ENCODE measurements around the gene ABLIM3.

ABLIM3 gene

GRCh38 chr5:149212198-149212951 lies 71.1 kb downstream of the ABLIM3 start:
- Histone ChIP-seq H3K9me3 (ENCODE audit: control insufficient read depth in 1 of 2, low read length in 2 of 2) (no peaks in the 10 kb centered on the region), H3K27me3 (ENCODE audit: low read depth, low read length) (no peaks in the 10 kb centered on the region), H3K4me3 (ENCODE audit: low read depth in 1 of 2, low read length in 2 of 2) (no peak overlapping the region), H3K4me1 (ENCODE audit: control insufficient read depth in 1 of 2, insufficient read depth in 2 of 2, low read length in 2 of 2) (peaks cover 2 to 4% of the 10 kb centered on the region in 2 donors), H3K36me3 (ENCODE audit: control insufficient read depth in 1 of 2, insufficient read depth in 2 of 2, low read length in 2 of 2) (no peaks in the 10 kb centered on the region), H3K27ac (ENCODE audit: low read length) (peak overlapping the region; percentile 37)

DNA sequence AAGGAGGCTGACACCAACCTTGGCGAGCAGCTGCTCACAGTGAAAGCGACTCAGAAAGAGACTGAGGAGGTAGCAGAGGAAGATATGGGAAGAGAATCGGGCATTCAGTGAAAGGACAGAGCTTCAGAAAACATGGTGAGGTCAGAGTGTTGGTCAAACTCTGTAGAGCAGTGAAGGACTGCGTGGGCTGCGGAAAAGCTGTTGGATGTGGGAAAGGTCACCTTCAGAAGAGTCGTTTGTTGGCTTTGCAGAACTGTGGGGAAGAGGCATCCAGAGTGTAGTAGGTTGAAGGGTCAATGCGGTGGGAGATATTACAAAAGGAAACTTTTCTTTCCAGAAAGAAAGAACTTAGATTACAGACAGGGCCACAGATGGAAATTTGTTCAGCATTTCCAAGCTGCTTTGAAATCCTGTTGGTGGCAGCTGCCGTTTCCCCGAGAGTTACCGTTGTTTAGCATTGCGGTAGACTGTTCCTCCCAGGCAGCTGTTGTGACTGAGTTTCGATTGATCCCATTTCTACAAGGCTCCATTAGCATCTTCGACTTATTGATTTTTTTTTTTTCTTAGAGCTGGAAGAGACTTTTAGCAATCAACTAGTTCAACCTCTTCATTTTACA lies 72.1 kb downstream of the ABLIM3 start:
- no peaks in the 10 kb centered on the region for H3K27me3 ChIP-seq (ENCODE audit: low read depth, low read length)
- peaks cover 0 to 3% of the 10 kb centered on the region in 2 donors for H3K36me3 ChIP-seq (ENCODE audit: control insufficient read depth in 1 of 2, insufficient read depth in 2 of 2, low read length in 2 of 2)
- H3K4me1 ChIP-seq (ENCODE audit: control insufficient read depth in 1 of 2, insufficient read depth in 2 of 2, low read length in 2 of 2) = peaks cover 4 to 12% of the 10 kb centered on the region in 2 donors
- H3K27ac ChIP-seq (ENCODE audit: low read length) = no peak overlapping the region
- H3K4me3 ChIP-seq (ENCODE audit: low read depth in 1 of 2, low read length in 2 of 2) = no peak overlapping the region
- H3K9me3 ChIP-seq (ENCODE audit: control insufficient read depth in 1 of 2, low read length in 2 of 2) = no peaks in the 10 kb centered on the region

GRCh38 chr5:149215478-149216090 lies 74.3 kb downstream of the ABLIM3 start:
- H3K4me3 ChIP-seq (ENCODE audit: low read depth in 1 of 2, low read length in 2 of 2) = no peak overlapping the region
- no peak overlapping the region for H3K27ac ChIP-seq (ENCODE audit: low read length)
- peaks cover 4 to 14% of the 10 kb centered on the region in 2 donors for H3K4me1 ChIP-seq (ENCODE audit: control insufficient read depth in 1 of 2, insufficient read depth in 2 of 2, low read length in 2 of 2)
- H3K27me3 ChIP-seq (ENCODE audit: low read depth, low read length) = no peaks in the 10 kb centered on the region
- H3K36me3 ChIP-seq (ENCODE audit: control insufficient read depth in 1 of 2, insufficient read depth in 2 of 2, low read length in 2 of 2) = peaks cover 0 to 3% of the 10 kb centered on the region in 2 donors
- no peaks in the 10 kb centered on the region for H3K9me3 ChIP-seq (ENCODE audit: control insufficient read depth in 1 of 2, low read length in 2 of 2)

DNA sequence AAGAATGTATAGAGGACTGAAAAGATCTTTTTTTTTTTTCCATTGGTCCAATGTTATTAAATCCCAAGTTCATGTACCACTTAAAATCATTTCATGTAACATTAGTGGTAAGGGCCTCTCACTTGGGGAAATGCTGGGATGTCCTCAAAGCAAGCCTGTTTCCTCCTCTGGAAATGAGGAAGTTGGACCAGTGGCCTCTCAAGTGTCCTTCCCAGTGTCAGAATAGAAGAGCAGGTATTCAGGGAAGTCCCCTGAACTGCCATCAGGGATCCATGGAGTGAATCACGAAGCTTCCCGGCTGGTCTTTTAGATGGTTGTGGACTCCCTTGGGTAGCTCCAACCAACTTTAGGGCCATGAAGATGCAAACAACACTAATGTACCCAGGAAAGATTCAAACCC lies 75.2 kb downstream of the ABLIM3 start:
- peaks cover 4 to 23% of the 10 kb centered on the region in 2 donors for H3K4me1 ChIP-seq (ENCODE audit: control insufficient read depth in 1 of 2, insufficient read depth in 2 of 2, low read length in 2 of 2)
- H3K27me3 ChIP-seq (ENCODE audit: low read depth, low read length) = no peaks in the 10 kb centered on the region
- peak overlapping the region; percentile 4 for H3K27ac ChIP-seq (ENCODE audit: low read length)

DNA sequence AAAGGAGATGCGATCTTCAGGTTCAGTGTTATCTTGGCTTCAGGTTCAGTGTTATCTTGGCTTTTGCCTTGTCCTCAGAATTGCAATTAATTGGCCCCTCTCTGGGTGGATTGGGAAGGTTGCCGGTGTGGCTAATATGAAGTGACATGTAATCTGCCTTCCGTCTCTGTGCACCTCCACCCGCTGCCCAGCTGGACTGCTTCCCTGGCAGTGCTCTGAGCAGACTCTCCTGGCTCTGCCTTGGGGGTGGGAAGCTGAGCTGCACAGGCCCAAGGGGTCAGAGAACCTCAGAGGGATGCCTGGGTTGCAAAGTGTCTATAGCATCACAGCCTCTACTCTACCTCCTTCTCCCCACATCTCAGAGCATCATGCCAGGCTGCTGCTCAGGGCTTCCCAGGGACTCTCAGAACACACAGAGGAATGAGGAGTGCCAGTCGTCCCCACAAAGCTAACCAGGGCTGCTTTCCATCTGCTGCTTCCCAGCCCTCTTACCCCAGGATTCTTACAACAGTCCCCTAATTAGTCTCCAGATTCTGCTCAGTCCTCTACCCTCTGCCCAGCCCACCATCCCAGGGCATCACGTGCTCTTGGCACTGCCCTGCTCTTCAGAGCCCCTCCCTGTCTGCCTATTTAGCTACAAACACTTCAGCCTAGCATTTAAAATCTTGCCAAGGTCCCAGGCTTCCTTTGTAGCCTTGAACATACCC lies 76.0 kb downstream of the ABLIM3 start:
- H3K36me3 ChIP-seq (ENCODE audit: control insufficient read depth in 1 of 2, insufficient read depth in 2 of 2, low read length in 2 of 2) = peaks cover 0 to 3% of the 10 kb centered on the region in 2 donors
- peaks cover 0 to 26% of the 10 kb centered on the region in 2 donors for H3K4me1 ChIP-seq (ENCODE audit: control insufficient read depth in 1 of 2, insufficient read depth in 2 of 2, low read length in 2 of 2)
- H3K27me3 ChIP-seq (ENCODE audit: low read depth, low read length) = no peaks in the 10 kb centered on the region
- no peak overlapping the region for H3K4me3 ChIP-seq (ENCODE audit: low read depth in 1 of 2, low read length in 2 of 2)
- H3K9me3 ChIP-seq (ENCODE audit: control insufficient read depth in 1 of 2, low read length in 2 of 2) = no peaks in the 10 kb centered on the region
- H3K27ac ChIP-seq (ENCODE audit: low read length) = no peak overlapping the region

More for the DNA sequence above, 75.2 kb downstream of the ABLIM3 start:
- Histone ChIP-seq H3K36me3 (ENCODE audit: control insufficient read depth in 1 of 2, insufficient read depth in 2 of 2, low read length in 2 of 2) (peaks cover 0 to 3% of the 10 kb centered on the region in 2 donors), H3K4me3 (ENCODE audit: low read depth in 1 of 2, low read length in 2 of 2) (no peak overlapping the region), H3K9me3 (ENCODE audit: control insufficient read depth in 1 of 2, low read length in 2 of 2) (no peaks in the 10 kb centered on the region)

GRCh38 chr5:149217803-149218155 lies 76.5 kb downstream of the ABLIM3 start:
- Histone ChIP-seq H3K27ac (ENCODE audit: low read length) (no peak overlapping the region), H3K36me3 (ENCODE audit: control insufficient read depth in 1 of 2, insufficient read depth in 2 of 2, low read length in 2 of 2) (peaks cover 0 to 3% of the 10 kb centered on the region in 2 donors), H3K4me3 (ENCODE audit: low read depth in 1 of 2, low read length in 2 of 2) (no peak overlapping the region), H3K4me1 (ENCODE audit: control insufficient read depth in 1 of 2, insufficient read depth in 2 of 2, low read length in 2 of 2) (peaks cover 0 to 26% of the 10 kb centered on the region in 2 donors), H3K27me3 (ENCODE audit: low read depth, low read length) (no peaks in the 10 kb centered on the region), H3K9me3 (ENCODE audit: control insufficient read depth in 1 of 2, low read length in 2 of 2) (no peaks in the 10 kb centered on the region)

DNA sequence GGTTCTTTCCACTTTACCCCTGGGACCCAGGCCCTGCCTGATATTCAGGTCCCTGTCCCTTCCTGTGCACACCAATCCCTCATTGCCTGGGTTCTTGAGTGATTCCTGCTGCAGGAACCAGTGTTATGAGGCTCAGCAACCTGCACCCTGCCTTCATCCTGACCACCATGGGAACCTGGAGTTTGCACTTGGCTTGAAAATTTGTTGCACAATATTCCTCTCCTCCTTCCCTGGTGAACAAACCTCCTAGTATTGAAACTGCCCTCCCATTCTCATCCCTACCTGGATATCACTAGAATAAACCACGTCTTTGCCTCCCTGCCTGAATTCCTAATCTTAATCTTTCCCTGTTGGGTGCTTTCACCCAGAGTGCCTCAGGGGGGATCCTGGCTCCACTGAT lies 78.3 kb downstream of the ABLIM3 start:
- Histone ChIP-seq H3K27me3 (ENCODE audit: low read depth, low read length) (no peaks in the 10 kb centered on the region), H3K4me1 (ENCODE audit: control insufficient read depth in 1 of 2, insufficient read depth in 2 of 2, low read length in 2 of 2) (peaks cover 0 to 26% of the 10 kb centered on the region in 2 donors), H3K4me3 (ENCODE audit: low read depth in 1 of 2, low read length in 2 of 2) (no peak overlapping the region), H3K9me3 (ENCODE audit: control insufficient read depth in 1 of 2, low read length in 2 of 2) (no peaks in the 10 kb centered on the region), H3K36me3 (ENCODE audit: control insufficient read depth in 1 of 2, insufficient read depth in 2 of 2, low read length in 2 of 2) (peaks cover 0 to 3% of the 10 kb centered on the region in 2 donors), H3K27ac (ENCODE audit: low read length) (no peak overlapping the region)

DNA sequence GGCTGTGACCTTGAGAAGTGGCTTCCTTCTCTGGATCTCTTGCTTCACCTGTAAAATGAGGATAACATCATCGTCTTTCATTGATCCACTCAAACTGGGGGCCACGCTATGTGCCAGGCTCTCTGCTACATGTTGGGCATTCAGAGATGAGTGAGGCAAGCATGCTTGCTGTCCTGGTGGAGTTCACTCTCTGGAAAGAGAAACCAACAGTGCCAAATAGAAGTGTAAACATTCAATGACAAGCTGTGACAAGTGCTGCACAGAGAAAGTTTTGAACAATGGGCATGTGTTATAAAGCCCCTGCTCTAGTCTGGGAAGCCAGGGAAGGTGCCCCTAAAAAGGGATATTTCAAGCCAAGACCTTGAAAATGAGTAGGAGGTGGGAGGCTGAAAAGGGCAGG lies 79.5 kb downstream of the ABLIM3 start:
- Histone ChIP-seq H3K4me1 (ENCODE audit: control insufficient read depth in 1 of 2, insufficient read depth in 2 of 2, low read length in 2 of 2) (peaks cover 0 to 26% of the 10 kb centered on the region in 2 donors), H3K27ac (ENCODE audit: low read length) (no peak overlapping the region), H3K9me3 (ENCODE audit: control insufficient read depth in 1 of 2, low read length in 2 of 2) (no peaks in the 10 kb centered on the region), H3K36me3 (ENCODE audit: control insufficient read depth in 1 of 2, insufficient read depth in 2 of 2, low read length in 2 of 2) (peaks cover 0 to 3% of the 10 kb centered on the region in 2 donors), H3K4me3 (ENCODE audit: low read depth in 1 of 2, low read length in 2 of 2) (no peak overlapping the region), H3K27me3 (ENCODE audit: low read depth, low read length) (no peaks in the 10 kb centered on the region)

DNA sequence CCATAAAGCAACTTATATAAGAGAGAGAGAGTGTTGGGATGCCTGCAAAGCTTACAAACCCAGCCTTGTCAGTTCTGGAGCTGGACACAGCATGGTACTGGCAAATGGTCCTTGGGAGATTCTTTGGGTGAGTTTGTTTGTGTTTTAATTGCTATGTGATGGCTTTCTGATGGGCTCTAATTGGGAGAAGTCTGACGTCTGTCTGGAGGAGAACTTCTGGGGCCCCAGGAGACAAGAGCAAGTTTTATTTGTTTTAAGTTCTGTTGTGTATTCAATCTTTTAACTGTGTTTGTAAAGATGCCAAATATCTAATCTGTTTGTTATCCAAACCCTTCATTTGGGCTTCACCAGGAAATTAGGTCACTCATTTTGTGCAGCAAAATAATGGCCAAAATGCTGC lies 80.0 kb downstream of the ABLIM3 start:
- peaks cover 0 to 26% of the 10 kb centered on the region in 2 donors for H3K4me1 ChIP-seq (ENCODE audit: control insufficient read depth in 1 of 2, insufficient read depth in 2 of 2, low read length in 2 of 2)
- no peaks in the 10 kb centered on the region for H3K27me3 ChIP-seq (ENCODE audit: low read depth, low read length)
- no peak overlapping the region for H3K4me3 ChIP-seq (ENCODE audit: low read depth in 1 of 2, low read length in 2 of 2)
- no peak overlapping the region for H3K27ac ChIP-seq (ENCODE audit: low read length)
- peaks cover 0 to 3% of the 10 kb centered on the region in 2 donors for H3K36me3 ChIP-seq (ENCODE audit: control insufficient read depth in 1 of 2, insufficient read depth in 2 of 2, low read length in 2 of 2)
- H3K9me3 ChIP-seq (ENCODE audit: control insufficient read depth in 1 of 2, low read length in 2 of 2) = no peaks in the 10 kb centered on the region

GRCh38 chr5:149221731-149222342 lies 80.5 kb downstream of the ABLIM3 start:
- Histone ChIP-seq H3K4me3 (ENCODE audit: low read depth in 1 of 2, low read length in 2 of 2) (no peak overlapping the region), H3K27ac (ENCODE audit: low read length) (no peak overlapping the region), H3K27me3 (ENCODE audit: low read depth, low read length) (no peaks in the 10 kb centered on the region), H3K9me3 (ENCODE audit: control insufficient read depth in 1 of 2, low read length in 2 of 2) (no peaks in the 10 kb centered on the region), H3K4me1 (ENCODE audit: control insufficient read depth in 1 of 2, insufficient read depth in 2 of 2, low read length in 2 of 2) (peaks cover 0 to 26% of the 10 kb centered on the region in 2 donors), H3K36me3 (ENCODE audit: control insufficient read depth in 1 of 2, insufficient read depth in 2 of 2, low read length in 2 of 2) (peaks cover 0 to 3% of the 10 kb centered on the region in 2 donors)
